Parathyroid adenoma (tissue), 2 donors: ENCODE measurements around the gene IGDCC3.
A peak's percentile ranks its signal among the peaks of the same experiment; 100 is the strongest.

Experiments
- H2AFZ ChIP-seq: fragments of 300-600 bp; sonication (generic); one replicate; pipeline ENCODE4 v1.7.0; 2017; ENCODE audit warnings: antibody characterized with exemption, mild to moderate bottlenecking
- H3K27ac ChIP-seq: fragments of 300-600 bp; sonication (generic); one replicate; pipeline ENCODE4 v1.7.0; 2017
- H3K27me3 ChIP-seq: fragments of 300-600 bp; sonication (generic); one replicate; pipeline ENCODE4 v1.7.0; 2017; ENCODE audit warnings: low read length; ENCODE audit not compliant: control insufficient read depth, insufficient read depth
- H3K36me3 ChIP-seq: fragments of 300-600 bp; sonication (generic); one replicate; pipeline ENCODE4 v1.7.0; 2017; ENCODE audit warnings: low read length; ENCODE audit not compliant: control insufficient read depth, insufficient read depth
- H3K4me1 ChIP-seq: fragments of 300-600 bp; sonication (generic); one replicate; pipeline ENCODE4 v1.7.0; 2017; ENCODE audit warnings: control low read depth
- H3K4me2 ChIP-seq: fragments of 300-600 bp; sonication (generic); one replicate; pipeline ENCODE4 v1.7.0; 2017; ENCODE audit warnings: low read length
- H3K4me3 ChIP-seq: fragments of 300-600 bp; sonication (generic); one replicate; pipeline ENCODE4 v1.7.0; 2017; ENCODE audit warnings: low read depth, low read length
- H3K79me2 ChIP-seq: fragments of 300-600 bp; sonication (generic); one replicate; pipeline ENCODE4 v1.7.0; 2017; ENCODE audit warnings: control low read depth
- H3K9ac ChIP-seq: fragments of 300-600 bp; sonication (generic); one replicate; pipeline ENCODE4 v1.7.0; 2017; ENCODE audit warnings: mild to moderate bottlenecking
- H3K9me3 ChIP-seq: fragments of 300-600 bp; sonication (generic); one replicate; pipeline ENCODE4 v1.7.0; 2017; ENCODE audit warnings: low read length; ENCODE audit not compliant: control insufficient read depth
- TF ChIP-seq, protein P1 (sequence below): fragments of 300-600 bp; sonication (generic); IDR thresholded peaks from one replicate; pipeline ENCODE4 v1.7.0; 2017; ENCODE audit warnings: antibody characterized with exemption, mild to moderate bottlenecking
- donor health status: primary hyperparathyroidism.

The IGDCC3 gene

DNA sequence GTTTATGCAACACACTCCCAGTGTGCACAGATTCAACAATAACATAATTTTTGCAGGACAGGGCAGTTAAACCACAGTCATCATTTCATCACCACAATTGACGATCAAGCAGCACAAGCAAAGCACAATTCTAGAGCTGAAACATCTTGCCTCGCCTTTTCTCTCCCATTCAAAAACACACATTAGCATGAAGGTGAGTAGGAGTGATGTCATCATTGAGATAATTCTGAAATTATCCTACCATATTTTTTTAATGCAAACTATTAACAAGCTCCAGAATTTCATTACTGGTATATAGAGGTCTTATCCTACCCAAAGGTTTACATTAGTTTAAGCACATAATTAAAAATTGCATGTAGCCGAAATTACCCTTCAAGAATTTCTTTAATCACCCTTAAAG, 3.5 kb downstream of the IGDCC3 start:
- H3K27ac ChIP-seq, result peak overlapping the region; percentile 16
- H3K79me2 ChIP-seq, result peaks cover 2% of the 10 kb centered on the region
- H3K4me1 ChIP-seq, result peaks cover 18% of the 10 kb centered on the region
- no peak overlapping the region for H2AFZ ChIP-seq
- TF ChIP-seq, protein P1, sequence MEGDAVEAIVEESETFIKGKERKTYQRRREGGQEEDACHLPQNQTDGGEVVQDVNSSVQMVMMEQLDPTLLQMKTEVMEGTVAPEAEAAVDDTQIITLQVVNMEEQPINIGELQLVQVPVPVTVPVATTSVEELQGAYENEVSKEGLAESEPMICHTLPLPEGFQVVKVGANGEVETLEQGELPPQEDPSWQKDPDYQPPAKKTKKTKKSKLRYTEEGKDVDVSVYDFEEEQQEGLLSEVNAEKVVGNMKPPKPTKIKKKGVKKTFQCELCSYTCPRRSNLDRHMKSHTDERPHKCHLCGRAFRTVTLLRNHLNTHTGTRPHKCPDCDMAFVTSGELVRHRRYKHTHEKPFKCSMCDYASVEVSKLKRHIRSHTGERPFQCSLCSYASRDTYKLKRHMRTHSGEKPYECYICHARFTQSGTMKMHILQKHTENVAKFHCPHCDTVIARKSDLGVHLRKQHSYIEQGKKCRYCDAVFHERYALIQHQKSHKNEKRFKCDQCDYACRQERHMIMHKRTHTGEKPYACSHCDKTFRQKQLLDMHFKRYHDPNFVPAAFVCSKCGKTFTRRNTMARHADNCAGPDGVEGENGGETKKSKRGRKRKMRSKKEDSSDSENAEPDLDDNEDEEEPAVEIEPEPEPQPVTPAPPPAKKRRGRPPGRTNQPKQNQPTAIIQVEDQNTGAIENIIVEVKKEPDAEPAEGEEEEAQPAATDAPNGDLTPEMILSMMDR, result no peak
- H3K9ac ChIP-seq, result no peak overlapping the region
- no peaks in the 10 kb centered on the region for H3K36me3 ChIP-seq
- H3K4me2 ChIP-seq, result no peak overlapping the region
- no peaks in the 10 kb centered on the region for H3K27me3 ChIP-seq
- H3K4me3 ChIP-seq, result no peak overlapping the region
- no peaks in the 10 kb centered on the region for H3K9me3 ChIP-seq

DNA sequence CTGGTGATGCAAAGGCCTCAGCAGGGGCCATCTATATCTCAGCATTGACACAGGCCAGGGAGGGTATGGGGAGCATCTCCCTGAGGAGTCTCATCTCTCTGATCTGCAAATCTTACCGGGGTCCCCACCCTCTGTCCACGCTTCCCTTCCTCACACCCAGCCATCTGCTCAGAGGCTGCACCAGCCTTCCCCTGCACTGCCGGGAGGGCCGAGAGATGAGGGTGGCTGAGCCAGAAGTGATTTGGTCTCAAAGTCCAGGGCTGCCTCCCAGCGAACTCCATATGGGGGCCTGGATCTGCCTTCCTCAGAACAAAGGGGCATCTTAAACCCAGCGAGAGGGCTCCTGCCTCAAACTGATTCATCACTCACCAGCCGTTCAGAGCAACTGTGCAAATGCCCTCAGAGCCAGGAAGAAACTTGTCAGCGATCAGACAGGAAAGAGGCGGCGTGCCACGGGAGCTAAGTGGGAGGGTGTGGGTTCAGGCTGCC, 4.6 kb downstream of the IGDCC3 start:
- H3K9ac ChIP-seq, result no peak overlapping the region
- TF ChIP-seq, protein P1, result no peak
- peaks cover 23% of the 10 kb centered on the region for H3K4me1 ChIP-seq
- H3K4me2 ChIP-seq, result no peak overlapping the region
- no peaks in the 10 kb centered on the region for H3K27me3 ChIP-seq
- H3K9me3 ChIP-seq, result no peaks in the 10 kb centered on the region
- H3K36me3 ChIP-seq, result no peaks in the 10 kb centered on the region
- H3K4me3 ChIP-seq, result no peak overlapping the region
- H3K27ac ChIP-seq, result no peak overlapping the region
- no peak overlapping the region for H2AFZ ChIP-seq
- H3K79me2 ChIP-seq, result peaks cover 2% of the 10 kb centered on the region

DNA sequence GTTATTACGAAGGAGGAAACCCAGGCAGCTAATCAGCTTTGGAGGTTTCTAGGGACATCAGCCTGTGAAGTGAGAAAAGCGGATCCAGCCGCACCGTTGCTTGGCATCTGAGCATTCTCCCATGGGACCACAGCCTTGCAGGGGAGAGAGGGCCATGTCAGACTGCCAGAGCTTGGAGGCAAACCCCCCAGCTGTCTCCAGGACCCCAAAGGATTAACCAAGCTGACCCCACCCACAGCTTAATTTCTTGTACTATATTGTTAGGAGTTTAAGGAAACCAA, 5.1 kb downstream of the IGDCC3 start:
- H3K27me3 ChIP-seq, result no peaks in the 10 kb centered on the region
- H3K4me1 ChIP-seq, result peaks cover 24% of the 10 kb centered on the region
- no peak overlapping the region for H3K9ac ChIP-seq
- H3K27ac ChIP-seq, result no peak overlapping the region
- H3K4me2 ChIP-seq, result no peak overlapping the region
- TF ChIP-seq, protein P1, result no peak
- peaks cover 2% of the 10 kb centered on the region for H3K79me2 ChIP-seq
- no peaks in the 10 kb centered on the region for H3K9me3 ChIP-seq
- H2AFZ ChIP-seq, result no peak overlapping the region
- no peak overlapping the region for H3K4me3 ChIP-seq
- no peaks in the 10 kb centered on the region for H3K36me3 ChIP-seq

DNA sequence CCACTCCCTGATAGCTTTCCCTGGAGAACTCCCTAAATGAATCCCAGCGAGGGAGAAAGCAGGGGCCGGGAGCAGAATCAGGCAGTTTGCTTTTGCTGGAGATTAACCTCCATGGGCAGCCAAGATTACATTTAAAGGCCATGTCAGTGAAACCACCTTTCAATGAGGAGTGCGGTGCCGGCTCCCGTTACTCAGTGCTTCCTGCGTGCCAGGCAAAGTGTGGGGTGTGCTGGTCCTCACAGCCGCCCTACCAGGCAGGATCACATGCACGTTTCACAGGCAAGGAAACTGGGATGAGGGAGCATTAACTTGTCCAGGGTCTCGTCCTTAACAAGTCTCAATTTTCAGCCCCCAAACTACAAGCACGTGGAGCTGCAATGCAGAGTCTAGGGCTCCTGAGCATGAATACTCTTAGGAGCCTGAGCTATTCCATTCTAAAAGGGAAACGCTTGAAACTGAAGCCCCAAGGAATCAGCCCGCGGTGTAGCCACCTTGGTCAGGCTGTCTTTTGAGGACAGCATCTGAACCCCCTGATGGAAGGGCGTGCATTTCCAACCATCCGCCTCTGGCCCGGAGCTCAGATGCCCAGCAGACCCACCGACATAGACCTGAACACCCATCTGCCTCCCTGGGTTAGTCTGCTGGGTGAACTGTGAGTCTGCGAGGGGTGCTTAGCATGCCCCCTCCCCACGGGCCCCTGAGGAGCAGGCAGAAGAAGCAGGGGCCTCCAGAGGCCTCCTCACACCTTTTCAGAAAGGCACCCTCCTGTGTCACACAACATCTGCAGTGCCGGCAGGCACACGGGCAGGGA, 5.6 kb downstream of the IGDCC3 start:
- Histone ChIP-seq H3K4me1 (peaks cover 25% of the 10 kb centered on the region), H3K79me2 (peaks cover 2% of the 10 kb centered on the region), H3K9ac (no peak overlapping the region), H3K9me3 (no peaks in the 10 kb centered on the region), H3K27me3 (no peaks in the 10 kb centered on the region), H3K27ac (no peak overlapping the region), H3K4me2 (no peak overlapping the region), H3K4me3 (no peak overlapping the region), H3K36me3 (no peaks in the 10 kb centered on the region), H2AFZ (no peak overlapping the region)
- TF ChIP-seq, protein P1, result no peak

DNA sequence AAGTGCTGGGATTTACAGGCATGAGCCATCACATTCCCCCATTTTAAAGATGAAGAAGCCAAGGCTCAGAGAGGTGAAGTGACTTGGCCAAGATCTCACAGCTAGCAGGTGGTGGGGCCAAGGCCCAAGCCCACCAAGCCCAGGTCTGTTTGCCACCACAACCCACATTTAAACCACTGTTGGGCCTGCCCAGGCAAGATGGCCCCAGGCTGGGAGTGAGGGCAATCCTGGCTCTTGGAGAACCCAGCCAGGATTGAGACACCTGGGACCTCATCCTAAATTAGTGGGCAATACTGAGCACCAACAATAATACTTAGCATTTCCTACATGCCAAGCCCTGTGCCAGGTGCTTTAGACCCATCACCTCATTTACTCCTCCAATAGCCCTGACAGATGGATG, 6.9 kb downstream of the IGDCC3 start:
- Histone ChIP-seq H3K9ac (no peak overlapping the region), H3K9me3 (no peaks in the 10 kb centered on the region), H2AFZ (no peak overlapping the region), H3K27ac (no peak overlapping the region), H3K4me3 (no peak overlapping the region), H3K36me3 (no peaks in the 10 kb centered on the region), H3K4me1 (peaks cover 22% of the 10 kb centered on the region), H3K79me2 (peaks cover 2% of the 10 kb centered on the region), H3K4me2 (no peak overlapping the region), H3K27me3 (no peaks in the 10 kb centered on the region)
- TF ChIP-seq, protein P1, result no peak
